Measurements from ENCODE around the gene GPRC5B.

GRCh38 chr16:19898166-19898565 is 13.5 kb upstream of the GPRC5B start:
- TF ChIP-seq POLR2A (IDR thresholded peaks at IDR 0.05; ENCODE audit: low read length): no peak
- no peak for TF ChIP-seq GATA1 (IDR thresholded peaks at IDR 0.05; ENCODE audit: low read depth, low read length)
